Cardiac fibroblast (primary cell): ENCODE measurements around the gene CDHR3.
A peak's percentile ranks its signal among the peaks of the same experiment; 100 is the strongest.

ENCODE experiments used
- DNase-seq, 2 donors: peaks; one replicate each; pipeline versions ENCODE4 v3.0.0 to v3.0.0-alpha.2; 2010; ENCODE audit warnings: low read depth in 2 of 2
- H3K4me3 ChIP-seq, 2 donors: replicated peaks in 1 of 2; 1 replicate in 1 of 2; 2 replicates in 1 of 2; pipeline ENCODE4 v1.5.1; 2011; ENCODE audit warnings: low read depth in 2 of 2, low read length in 2 of 2, mild to moderate bottlenecking in 2 of 2, moderate library complexity in 1 of 2
- CTCF ChIP-seq: IDR thresholded peaks from one replicate; pipeline ENCODE4 v1.5.1; 2011; ENCODE audit warnings: low read depth, mild to moderate bottlenecking, low read length, inconsistent platforms

The CDHR3 gene

GRCh38 chr7:105963038-105963667 lies at the start of gene CDHR3:
Gene CDHR3 (plus strand): TSS chr7:105963264. CDS start chr7:105963319, 55 bp downstream.
- TF ChIP-seq CTCF, result no peak
- no peak for DNase-seq
- no peak within 1 kb of the TSS for H3K4me3 ChIP-seq

GRCh38 chr7:105913947-105914346 lies 49.1 kb upstream of the CDHR3 start:
- DNase-seq, result no peak
- H3K4me3 ChIP-seq, result no peak overlapping the region
- no peak for TF ChIP-seq CTCF

- H3K4me3 ChIP-seq, result no peak overlapping the region
- no peak for TF ChIP-seq CTCF
- DNase-seq, result peak; percentile 50 to 64
These were observed 46.5 kb upstream of the CDHR3 start for GRCh38 chr7:105916603-105917002.

GRCh38 chr7:105917659-105918058 lies 45.4 kb upstream of the CDHR3 start:
- DNase-seq, result no peak

GRCh38 chr7:105920766-105921165 lies 42.3 kb upstream of the CDHR3 start:
- no peak for DNase-seq
- no peak overlapping the region for H3K4me3 ChIP-seq
- no peak for TF ChIP-seq CTCF

More at GRCh38 chr7:105917659-105918058, 45.4 kb upstream of the CDHR3 start:
- TF ChIP-seq CTCF, result no peak
- H3K4me3 ChIP-seq, result no peak overlapping the region

- no peak for DNase-seq
- TF ChIP-seq CTCF, result no peak
- no peak overlapping the region for H3K4me3 ChIP-seq
These were observed 38.1 kb upstream of the CDHR3 start for GRCh38 chr7:105924945-105925344.

GRCh38 chr7:105926131-105926530 lies 36.9 kb upstream of the CDHR3 start:
- TF ChIP-seq CTCF, result no peak
- no peak for DNase-seq

More at GRCh38 chr7:105926131-105926530, 36.9 kb upstream of the CDHR3 start:
- H3K4me3 ChIP-seq, result no peak overlapping the region
